ENCODE measurements around the gene LAMA4. TPM values are rescaled to one million over a fixed set of nuclear protein-coding genes. Genes with fewer than 3 reads are reported as not detected.

LAMA4 gene
- total RNA-seq, 2 donors from 2014 or later: 12.4 to 31.8 TPM

- intact Hi-C loops (cut with DNase I, micrococcal nuclease): no loop called here
- ATAC-seq (no peak), DNase-seq (no peak)
Observed at GRCh38 chr6:112224088-112224487, 30.3 kb downstream of the LAMA4 start.

- intact Hi-C loops (cut with DNase I, micrococcal nuclease): no loop called here
- no peak for DNase-seq
- ATAC-seq: no peak
Observed at GRCh38 chr6:112223070-112223861, 31.1 kb downstream of the LAMA4 start.

GRCh38 chr6:112221981-112222852 is 32.1 kb downstream of the LAMA4 start:
- DNase-seq (no peak), ATAC-seq (no peak)
- intact Hi-C loops (cut with DNase I, micrococcal nuclease): no loop called here

- intact Hi-C loops (cut with DNase I, micrococcal nuclease): no loop called here
- DNase-seq (no peak), ATAC-seq (no peak)
Observed at GRCh38 chr6:112221561-112221960, 32.8 kb downstream of the LAMA4 start.

GRCh38 chr6:112218563-112218962 is 35.8 kb downstream of the LAMA4 start:
- no peak for ATAC-seq
- peak in 1 of 2 donors; percentile 41 for DNase-seq
- intact Hi-C loops (cut with DNase I, micrococcal nuclease): no loop called here

GRCh38 chr6:112216662-112217551 is 37.5 kb downstream of the LAMA4 start:
- no peak for DNase-seq
- no peak for ATAC-seq
- intact Hi-C loops (cut with DNase I, micrococcal nuclease): no loop called here

GRCh38 chr6:112215488-112216284 is 38.7 kb downstream of the LAMA4 start:
- intact Hi-C loops (cut with DNase I, micrococcal nuclease): no loop called here
- ATAC-seq (no peak), DNase-seq (no peak)

GRCh38 chr6:112214739-112215269 is 39.6 kb downstream of the LAMA4 start:
- ATAC-seq (no peak), DNase-seq (no peak)
- intact Hi-C loops (cut with DNase I, micrococcal nuclease): no loop called here

GRCh38 chr6:112210852-112211251 is 43.5 kb downstream of the LAMA4 start:
- DNase-seq: no peak
- ATAC-seq: no peak
- intact Hi-C loops (cut with DNase I, micrococcal nuclease): no loop called here

GRCh38 chr6:112209131-112209530 is 45.2 kb downstream of the LAMA4 start:
- no peak for DNase-seq
- ATAC-seq: no peak
- intact Hi-C loops (cut with DNase I, micrococcal nuclease): no loop called here

- ATAC-seq (no peak), DNase-seq (no peak)
- intact Hi-C loops (cut with DNase I, micrococcal nuclease): no loop called here
Observed at GRCh38 chr6:112207776-112208175, 46.6 kb downstream of the LAMA4 start.

GRCh38 chr6:112207131-112207530 is 47.2 kb downstream of the LAMA4 start:
- ATAC-seq (no peak), DNase-seq (no peak)
- intact Hi-C loops (cut with DNase I, micrococcal nuclease): no loop called here

GRCh38 chr6:112206110-112206458 is 48.3 kb downstream of the LAMA4 start:
- intact Hi-C loops (cut with DNase I, micrococcal nuclease): no loop called here
- no peak for ATAC-seq
- no peak for DNase-seq

GRCh38 chr6:112205427-112206109 is 48.8 kb downstream of the LAMA4 start:
- ATAC-seq (no peak), DNase-seq (no peak)
- intact Hi-C loops (cut with DNase I, micrococcal nuclease): no loop called here

- intact Hi-C loops (cut with DNase I, micrococcal nuclease): no loop called here
- DNase-seq: no peak
- no peak for ATAC-seq
Observed at GRCh38 chr6:112204350-112204706, 50.0 kb downstream of the LAMA4 start.

GRCh38 chr6:112203577-112204349 is 50.6 kb downstream of the LAMA4 start:
- no peak for ATAC-seq
- intact Hi-C loops (cut with DNase I, micrococcal nuclease): no loop called here
- DNase-seq: no peak
